Stimulated activated CD4-positive, alpha-beta T cell treated with anti-CD3 and anti-CD28 coated beads, TNF-alpha, amount 100 ng/mL, for 1 hour (primary cell): ENCODE data around the gene CTBP2.

ENCODE experiments used
- DNase-seq, 3 donors: peaks; one replicate each; pipeline ENCODE4 v3.0.0-alpha.2; 2020; ENCODE audit warnings: low read depth in 3 of 3, low spot score in 1 of 3

The CTBP2 gene

GRCh38 chr10:125011926-125012705 is 148.2 kb downstream of the CTBP2 start:
- no peak for DNase-seq

- no peak for DNase-seq
These were observed 149.0 kb downstream of the CTBP2 start for GRCh38 chr10:125011171-125011925.

- no peak for DNase-seq
These were observed 150.0 kb downstream of the CTBP2 start for GRCh38 chr10:125010362-125010761.

GRCh38 chr10:125009661-125010161 is 150.7 kb downstream of the CTBP2 start:
- DNase-seq = no peak

GRCh38 chr10:125008689-125009638 is 151.4 kb downstream of the CTBP2 start:
- no peak for DNase-seq

- DNase-seq = no peak
These were observed 152.9 kb downstream of the CTBP2 start for GRCh38 chr10:125007436-125007835.

GRCh38 chr10:125006921-125007426 is 153.4 kb downstream of the CTBP2 start:
- no peak for DNase-seq

- DNase-seq = no peak
These were observed 154.1 kb downstream of the CTBP2 start for GRCh38 chr10:125006188-125006680.

GRCh38 chr10:125005312-125006187 is 154.8 kb downstream of the CTBP2 start:
- DNase-seq = no peak

- DNase-seq = no peak
These were observed 155.6 kb downstream of the CTBP2 start for GRCh38 chr10:125004571-125005311.

GRCh38 chr10:125003901-125004467 is 156.4 kb downstream of the CTBP2 start:
- DNase-seq = no peak

- no peak for DNase-seq
These were observed 157.0 kb downstream of the CTBP2 start for GRCh38 chr10:125003146-125003900.

- no peak for DNase-seq
These were observed 157.8 kb downstream of the CTBP2 start for GRCh38 chr10:125002423-125003145.

GRCh38 chr10:125002047-125002422 is 158.3 kb downstream of the CTBP2 start:
- DNase-seq = no peak

GRCh38 chr10:125001313-125002046 is 158.9 kb downstream of the CTBP2 start:
- no peak for DNase-seq
